ENCODE measurements around the gene TNIP2.

TNIP2 gene

DNA sequence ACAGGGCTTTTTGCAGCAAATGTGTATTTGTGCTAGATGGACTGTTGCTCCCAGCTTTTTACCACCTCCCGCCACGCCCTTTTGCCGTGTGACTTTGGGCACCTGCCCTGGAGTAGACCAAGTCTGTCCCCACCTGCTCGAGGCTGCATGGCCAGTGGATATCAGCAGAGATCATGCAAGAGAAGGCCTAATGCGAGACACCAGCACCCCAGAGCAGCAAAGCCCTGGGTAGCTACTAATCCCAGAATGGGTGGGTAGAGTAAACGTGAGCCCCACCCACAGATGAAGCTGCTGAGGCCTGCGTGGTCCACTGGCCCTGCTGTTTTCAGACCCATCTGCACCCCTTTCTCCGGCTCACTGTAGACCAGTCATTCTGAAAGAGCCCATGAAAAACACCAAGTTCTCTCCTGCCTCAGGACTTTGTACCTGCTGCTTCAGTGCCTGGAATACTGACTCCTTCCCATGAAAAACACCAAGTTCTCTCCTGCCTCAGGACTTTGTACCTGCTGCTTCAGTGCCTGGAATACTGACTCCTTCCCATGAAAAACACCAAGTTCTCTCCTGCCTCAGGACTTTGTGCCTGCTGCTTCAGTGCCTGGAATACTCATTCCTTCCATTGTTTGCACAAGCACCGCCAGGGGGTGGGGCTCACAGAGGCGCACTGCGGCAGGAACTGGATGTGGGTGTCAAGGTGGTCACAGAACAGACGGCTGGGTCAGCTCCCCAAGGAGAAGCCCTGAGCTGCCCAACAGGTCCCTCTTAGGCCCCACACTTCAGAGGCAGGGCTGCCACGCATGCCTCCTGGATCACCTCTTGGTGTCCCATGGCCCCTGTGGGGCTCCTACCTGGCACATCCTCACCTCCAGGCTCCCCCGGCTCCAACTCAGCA, 5.1 kb upstream of the TNIP2 start:
- Histone ChIP-seq H2AFZ (ENCODE audit: low read depth) (no peak overlapping the region), H3K4me3 (IDR thresholded peaks at IDR 0.05; ENCODE audit: insufficient read depth, low read depth, low read length) (no peak overlapping the region), H3K4me1 (ENCODE audit: low read depth, poor library complexity, severe bottlenecking) (peaks cover 10% of the 10 kb centered on the region), H4K20me1 (ENCODE audit: insufficient read depth) (no peaks in the 10 kb centered on the region), H3K27ac (no peak overlapping the region), H3K36me3 (ENCODE audit: insufficient read depth) (no peaks in the 10 kb centered on the region), H3K9ac (no peak overlapping the region), H3K79me2 (ENCODE audit: insufficient read depth, low read depth) (no peaks in the 10 kb centered on the region), H3K27me3 (ENCODE audit: insufficient read depth, low read depth) (no peaks in the 10 kb centered on the region), H3K4me2 (no peak overlapping the region)
- TF ChIP-seq, protein P1, sequence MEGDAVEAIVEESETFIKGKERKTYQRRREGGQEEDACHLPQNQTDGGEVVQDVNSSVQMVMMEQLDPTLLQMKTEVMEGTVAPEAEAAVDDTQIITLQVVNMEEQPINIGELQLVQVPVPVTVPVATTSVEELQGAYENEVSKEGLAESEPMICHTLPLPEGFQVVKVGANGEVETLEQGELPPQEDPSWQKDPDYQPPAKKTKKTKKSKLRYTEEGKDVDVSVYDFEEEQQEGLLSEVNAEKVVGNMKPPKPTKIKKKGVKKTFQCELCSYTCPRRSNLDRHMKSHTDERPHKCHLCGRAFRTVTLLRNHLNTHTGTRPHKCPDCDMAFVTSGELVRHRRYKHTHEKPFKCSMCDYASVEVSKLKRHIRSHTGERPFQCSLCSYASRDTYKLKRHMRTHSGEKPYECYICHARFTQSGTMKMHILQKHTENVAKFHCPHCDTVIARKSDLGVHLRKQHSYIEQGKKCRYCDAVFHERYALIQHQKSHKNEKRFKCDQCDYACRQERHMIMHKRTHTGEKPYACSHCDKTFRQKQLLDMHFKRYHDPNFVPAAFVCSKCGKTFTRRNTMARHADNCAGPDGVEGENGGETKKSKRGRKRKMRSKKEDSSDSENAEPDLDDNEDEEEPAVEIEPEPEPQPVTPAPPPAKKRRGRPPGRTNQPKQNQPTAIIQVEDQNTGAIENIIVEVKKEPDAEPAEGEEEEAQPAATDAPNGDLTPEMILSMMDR (conservative IDR thresholded peaks at IDR 0.05; ENCODE audit: low read depth, low read length), result no peak

- Histone ChIP-seq H3K9ac (no peak overlapping the region), H4K20me1 (ENCODE audit: insufficient read depth) (no peaks in the 10 kb centered on the region), H3K4me1 (ENCODE audit: low read depth, poor library complexity, severe bottlenecking) (peaks cover 4% of the 10 kb centered on the region), H3K4me3 (IDR thresholded peaks at IDR 0.05; ENCODE audit: insufficient read depth, low read depth, low read length) (no peak overlapping the region), H3K36me3 (ENCODE audit: insufficient read depth) (no peaks in the 10 kb centered on the region), H3K27me3 (ENCODE audit: insufficient read depth, low read depth) (no peaks in the 10 kb centered on the region), H2AFZ (ENCODE audit: low read depth) (no peak overlapping the region), H3K79me2 (ENCODE audit: insufficient read depth, low read depth) (peaks cover 6% of the 10 kb centered on the region; the same call in 1 of the 2 replicates), H3K4me2 (no peak overlapping the region), H3K27ac (no peak overlapping the region)
- TF ChIP-seq, protein P1 (conservative IDR thresholded peaks at IDR 0.05; ENCODE audit: low read depth, low read length), result no peak
Observed at GRCh38 chr4:2757426-2757825, 1.3 kb upstream of the TNIP2 start.

DNA sequence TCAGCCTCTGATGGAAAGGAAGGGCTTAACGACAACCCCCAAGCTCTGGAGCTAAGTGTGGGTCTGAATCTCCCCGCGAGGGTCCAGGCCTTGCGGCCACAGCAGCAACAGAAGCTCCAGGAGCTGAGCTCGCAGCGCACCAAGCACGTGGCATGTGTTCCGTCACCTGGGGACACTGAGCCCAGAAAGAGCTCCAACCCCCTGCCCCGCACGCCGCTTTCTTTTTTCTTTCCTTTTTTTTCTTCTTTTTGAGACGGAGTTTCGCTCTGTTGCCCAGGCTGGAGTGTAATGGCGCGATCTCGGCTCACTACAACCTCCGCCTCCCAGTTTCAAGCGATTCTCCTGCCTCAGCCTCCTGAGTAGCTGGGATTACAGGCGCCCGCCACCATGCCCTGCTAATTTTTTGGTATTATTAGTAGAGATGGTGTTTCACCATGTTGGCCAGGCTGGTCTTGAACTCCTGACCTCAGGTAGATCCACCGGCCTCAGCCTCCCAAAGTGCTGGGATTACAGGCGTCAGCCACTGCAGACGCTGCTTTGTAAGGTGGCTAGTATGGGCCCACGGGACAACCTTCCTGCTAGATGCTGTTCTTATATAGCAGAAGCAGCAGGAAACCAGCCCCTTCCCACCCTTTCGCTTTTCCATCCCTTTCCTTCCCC, 685 bp upstream of the TNIP2 start:
- Histone ChIP-seq H3K79me2 (ENCODE audit: insufficient read depth, low read depth) (peaks cover 6% of the 10 kb centered on the region; the same call in 1 of the 2 replicates), H3K36me3 (ENCODE audit: insufficient read depth) (no peaks in the 10 kb centered on the region), H3K4me1 (ENCODE audit: low read depth, poor library complexity, severe bottlenecking) (peaks cover 4% of the 10 kb centered on the region), H3K9ac (no peak overlapping the region), H3K4me3 (IDR thresholded peaks at IDR 0.05; ENCODE audit: insufficient read depth, low read depth, low read length) (no peak overlapping the region), H2AFZ (ENCODE audit: low read depth) (peak overlapping the region; percentile 66), H3K27me3 (ENCODE audit: insufficient read depth, low read depth) (no peaks in the 10 kb centered on the region), H3K4me2 (0 out of 2 replicates have a peak overlapping the region, but pooled peaks have one; percentile 48), H3K27ac (no peak overlapping the region), H4K20me1 (ENCODE audit: insufficient read depth) (no peaks in the 10 kb centered on the region)
- TF ChIP-seq, protein P1 (conservative IDR thresholded peaks at IDR 0.05; ENCODE audit: low read depth, low read length), result no peak

GRCh38 chr4:2754848-2755819, 1.0 kb downstream of the TNIP2 start:
- Histone ChIP-seq H3K36me3 (ENCODE audit: insufficient read depth) (no peaks in the 10 kb centered on the region), H3K27ac (no peak overlapping the region), H2AFZ (ENCODE audit: low read depth) (no peak overlapping the region), H3K27me3 (ENCODE audit: insufficient read depth, low read depth) (no peaks in the 10 kb centered on the region), H3K4me2 (peak overlapping the region; percentile 33; the same call in 1 of the 2 replicates), H3K79me2 (ENCODE audit: insufficient read depth, low read depth) (peaks cover 12% of the 10 kb centered on the region; the same call in 1 of the 2 replicates), H4K20me1 (ENCODE audit: insufficient read depth) (no peaks in the 10 kb centered on the region), H3K4me1 (ENCODE audit: low read depth, poor library complexity, severe bottlenecking) (no peaks in the 10 kb centered on the region), H3K4me3 (IDR thresholded peaks at IDR 0.05; ENCODE audit: insufficient read depth, low read depth, low read length) (no peak overlapping the region), H3K9ac (peak overlapping the region; percentile 51; the same call in 1 of the 2 replicates)
- TF ChIP-seq, protein P1 (conservative IDR thresholded peaks at IDR 0.05; ENCODE audit: low read depth, low read length), result no peak

All from KMS-11 (cell line).